ENCODE data around the gene C14orf119.

Gene C14orf119

GRCh38 chr14:23112359-23113178 is 17.3 kb downstream of the C14orf119 start:
- no peak for DNase-seq

- DNase-seq, result no peak
Measured at GRCh38 chr14:23113431-23114119, 18.3 kb downstream of the C14orf119 start.

GRCh38 chr14:23114120-23114458 is 18.8 kb downstream of the C14orf119 start:
- DNase-seq, result no peak

GRCh38 chr14:23114669-23115038 is 19.3 kb downstream of the C14orf119 start:
- no peak for DNase-seq

- DNase-seq, result no peak
Measured at GRCh38 chr14:23115039-23115731, 19.9 kb downstream of the C14orf119 start.

GRCh38 chr14:23115918-23116317 is 20.6 kb downstream of the C14orf119 start:
- DNase-seq, result no peak

- DNase-seq, result no peak
Measured at GRCh38 chr14:23117371-23118020, 22.2 kb downstream of the C14orf119 start.

- no peak for DNase-seq
Measured at GRCh38 chr14:23118506-23119362, 23.4 kb downstream of the C14orf119 start, which contains the start of gene CEBPE. Gene CEBPE (minus strand): TSS chr14:23119255. CDS start chr14:23119091, 164 bp downstream.

GRCh38 chr14:23119363-23120327 is 24.3 kb downstream of the C14orf119 start:
- DNase-seq, result no peak

GRCh38 chr14:23120541-23121251 is 25.4 kb downstream of the C14orf119 start:
- peak; percentile 53 for DNase-seq

GRCh38 chr14:23121361-23121771 is 26.1 kb downstream of the C14orf119 start:
- DNase-seq, result no peak

GRCh38 chr14:23122086-23122485 is 26.8 kb downstream of the C14orf119 start:
- no peak for DNase-seq

GRCh38 chr14:23123419-23123818 is 28.1 kb downstream of the C14orf119 start:
- DNase-seq, result no peak

GRCh38 chr14:23124337-23124954 is 29.1 kb downstream of the C14orf119 start:
- no peak for DNase-seq

- DNase-seq, result no peak
Measured at GRCh38 chr14:23125011-23125410, 29.7 kb downstream of the C14orf119 start.

- DNase-seq, result no peak
Measured at GRCh38 chr14:23125933-23126524, 30.7 kb downstream of the C14orf119 start.

GRCh38 chr14:23126548-23127278 is 31.4 kb downstream of the C14orf119 start:
- no peak for DNase-seq

GRCh38 chr14:23127861-23128260 is 32.6 kb downstream of the C14orf119 start:
- DNase-seq, result no peak

Measured in NCI-H1048 (cell line).